SK-N-SH (cell line): ENCODE measurements around the gene OGFR.

Experiments
- CHD2 ChIP-seq: fragments of 150-350 bp; IDR thresholded peaks from 2 replicates; pipeline ENCODE4 v1.6.1; 2018; ENCODE audit warnings: low read length; ENCODE audit not compliant: partially characterized antibody
- EP300 ChIP-seq, 2 experiments: IDR thresholded peaks; 2 replicates each; pipeline versions ENCODE4 v1.4.0 to v1.6.1; 2012; ENCODE audit warnings: borderline replicate concordance in 1 of 2, low read depth in 1 of 2, low read length in 1 of 2
- RFX5 ChIP-seq: IDR thresholded peaks from 2 replicates; pipeline ENCODE4 v1.6.1; 2012; ENCODE audit warnings: mild to moderate bottlenecking, improper control_type of control experiment, low read length
- TF ChIP-seq, protein P1 (sequence below): fragments of 200-600 bp; sonication (generic); IDR thresholded peaks from 2 replicates; pipeline ENCODE4 v1.6.1; 2017; ENCODE audit warnings: antibody characterized with exemption, mild to moderate bottlenecking, moderate library complexity

DNA sequence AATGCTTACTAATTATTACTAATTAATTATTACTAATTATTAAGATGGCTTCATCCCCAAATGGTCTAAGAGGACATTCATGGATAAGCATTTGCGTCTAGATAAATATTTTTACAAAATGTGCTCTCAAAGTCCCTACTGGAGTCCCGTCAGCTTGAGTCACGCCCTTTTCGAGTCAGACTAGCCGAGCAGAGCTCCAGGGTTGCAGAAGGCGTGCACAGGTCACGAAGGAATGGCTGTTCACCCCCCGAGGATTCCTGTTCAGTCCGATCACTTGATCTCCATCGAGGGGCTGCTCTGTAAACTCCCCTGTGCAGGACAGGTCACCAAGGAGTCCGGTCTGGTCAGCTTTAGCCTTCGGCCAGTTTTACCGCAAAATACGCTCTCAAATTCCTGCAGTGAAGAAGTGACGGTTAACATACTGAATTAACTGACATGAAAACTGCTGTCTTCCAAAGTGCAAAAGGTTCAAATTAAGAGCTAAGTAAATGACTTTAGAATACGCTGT, 37.1 kb downstream of the OGFR start:
- TF ChIP-seq, protein P1, sequence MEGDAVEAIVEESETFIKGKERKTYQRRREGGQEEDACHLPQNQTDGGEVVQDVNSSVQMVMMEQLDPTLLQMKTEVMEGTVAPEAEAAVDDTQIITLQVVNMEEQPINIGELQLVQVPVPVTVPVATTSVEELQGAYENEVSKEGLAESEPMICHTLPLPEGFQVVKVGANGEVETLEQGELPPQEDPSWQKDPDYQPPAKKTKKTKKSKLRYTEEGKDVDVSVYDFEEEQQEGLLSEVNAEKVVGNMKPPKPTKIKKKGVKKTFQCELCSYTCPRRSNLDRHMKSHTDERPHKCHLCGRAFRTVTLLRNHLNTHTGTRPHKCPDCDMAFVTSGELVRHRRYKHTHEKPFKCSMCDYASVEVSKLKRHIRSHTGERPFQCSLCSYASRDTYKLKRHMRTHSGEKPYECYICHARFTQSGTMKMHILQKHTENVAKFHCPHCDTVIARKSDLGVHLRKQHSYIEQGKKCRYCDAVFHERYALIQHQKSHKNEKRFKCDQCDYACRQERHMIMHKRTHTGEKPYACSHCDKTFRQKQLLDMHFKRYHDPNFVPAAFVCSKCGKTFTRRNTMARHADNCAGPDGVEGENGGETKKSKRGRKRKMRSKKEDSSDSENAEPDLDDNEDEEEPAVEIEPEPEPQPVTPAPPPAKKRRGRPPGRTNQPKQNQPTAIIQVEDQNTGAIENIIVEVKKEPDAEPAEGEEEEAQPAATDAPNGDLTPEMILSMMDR = no peak
- TF ChIP-seq RFX5 (no peak), CHD2 (no peak), EP300 (IDR thresholded peaks at IDR 0.05; ENCODE audit: borderline replicate concordance in 1 of 2, low read depth in 1 of 2, low read length in 1 of 2) (no peak)
